ENCODE data around the gene NPR1.
"Not testable (repeated sequence)": the region's sequence is repeated elsewhere in the genome, so short reads cannot be mapped to it uniquely, and the experiment has no call there.

The NPR1 gene

GRCh38 chr1:153638261-153638660 lies 40.2 kb upstream of the NPR1 start:
- no peak for TF ChIP-seq CTCF (IDR thresholded peaks at IDR 0.05; ENCODE audit: insufficient read depth, low read length, poor library complexity, severe bottlenecking)
- TF ChIP-seq EZH2phosphoT487 (conservative IDR thresholded peaks at IDR 0.05; ENCODE audit: low read length), result no peak
- Histone ChIP-seq H3K9me2 (replicated peaks; ENCODE audit: insufficient read depth, low read length) (no peaks in the 10 kb centered on the region), H2AFZ (ENCODE audit: low read depth, low read length, severe bottlenecking) (no peak overlapping the region), H3K9me3 (ENCODE audit: insufficient read depth, low read length) (no peaks in the 10 kb centered on the region), H3K27me3 (ENCODE audit: low read length) (no peaks in the 10 kb centered on the region), H3K4me2 (ENCODE audit: low read depth, low read length, poor library complexity, severe bottlenecking) (no peak overlapping the region), H3K9ac (ENCODE audit: low read length) (no peak overlapping the region), H4K20me1 (ENCODE audit: low read depth, low read length) (no peaks in the 10 kb centered on the region), H3K36me3 (ENCODE audit: low read length) (peaks cover 49% of the 10 kb centered on the region), H3K27ac (ENCODE audit: low read depth, low read length) (no peak overlapping the region), H3F3A (ENCODE audit: insufficient read depth) (peaks cover 17% of the 10 kb centered on the region; the same call in 1 of the 2 replicates), H3K79me2 (ENCODE audit: insufficient read depth, low read length) (peaks cover 29% of the 10 kb centered on the region), H3K4me3 (ENCODE audit: insufficient read depth, low read length, poor library complexity, severe bottlenecking) (no peak overlapping the region)

- peaks cover 27% of the 10 kb centered on the region for H3K79me2 ChIP-seq (ENCODE audit: insufficient read depth, low read length)
- no peak overlapping the region for H3K4me2 ChIP-seq (ENCODE audit: low read depth, low read length, poor library complexity, severe bottlenecking)
- no peak overlapping the region for H2AFZ ChIP-seq (ENCODE audit: low read depth, low read length, severe bottlenecking)
- H3F3A ChIP-seq (ENCODE audit: insufficient read depth), result peaks cover 24% of the 10 kb centered on the region; the same call in 1 of the 2 replicates
- no peak for TF ChIP-seq CTCF (IDR thresholded peaks at IDR 0.05; ENCODE audit: insufficient read depth, low read length, poor library complexity, severe bottlenecking)
- no peak for TF ChIP-seq EZH2phosphoT487 (conservative IDR thresholded peaks at IDR 0.05; ENCODE audit: low read length)
- no peaks in the 10 kb centered on the region for H3K9me2 ChIP-seq (replicated peaks; ENCODE audit: insufficient read depth, low read length)
- H3K27me3 ChIP-seq (ENCODE audit: low read length), result no peaks in the 10 kb centered on the region
- no peak overlapping the region for H3K4me3 ChIP-seq (ENCODE audit: insufficient read depth, low read length, poor library complexity, severe bottlenecking)
- H3K27ac ChIP-seq (ENCODE audit: low read depth, low read length), result no peak overlapping the region
- H3K36me3 ChIP-seq (ENCODE audit: low read length), result peaks cover 60% of the 10 kb centered on the region
- no peaks in the 10 kb centered on the region for H4K20me1 ChIP-seq (ENCODE audit: low read depth, low read length)
- H3K9ac ChIP-seq (ENCODE audit: low read length), result no peak overlapping the region
- no peaks in the 10 kb centered on the region for H3K9me3 ChIP-seq (ENCODE audit: insufficient read depth, low read length)
Observed at GRCh38 chr1:153639280-153639679, 39.2 kb upstream of the NPR1 start.

- not testable (repeated sequence) for H3K9ac ChIP-seq (ENCODE audit: low read length); H3K9me3 ChIP-seq (ENCODE audit: insufficient read depth, low read length); H3K27ac ChIP-seq (ENCODE audit: low read depth, low read length); H3K4me3 ChIP-seq (ENCODE audit: insufficient read depth, low read length, poor library complexity, severe bottlenecking); H3K9me2 ChIP-seq (replicated peaks; ENCODE audit: insufficient read depth, low read length); H2AFZ ChIP-seq (ENCODE audit: low read depth, low read length, severe bottlenecking); H4K20me1 ChIP-seq (ENCODE audit: low read depth, low read length); H3K27me3 ChIP-seq (ENCODE audit: low read length); H3K4me2 ChIP-seq (ENCODE audit: low read depth, low read length, poor library complexity, severe bottlenecking)
- H3K79me2 ChIP-seq (ENCODE audit: insufficient read depth, low read length), result peaks cover 18% of the 10 kb centered on the region
- H3F3A ChIP-seq (ENCODE audit: insufficient read depth), result peaks cover 26% of the 10 kb centered on the region; the same call in 1 of the 2 replicates
- H3K36me3 ChIP-seq (ENCODE audit: low read length), result peaks cover 68% of the 10 kb centered on the region
Observed at GRCh38 chr1:153640213-153640612, 38.3 kb upstream of the NPR1 start.

- no peaks in the 10 kb centered on the region for H3K9me3 ChIP-seq (ENCODE audit: insufficient read depth, low read length)
- H2AFZ ChIP-seq (ENCODE audit: low read depth, low read length, severe bottlenecking), result no peak overlapping the region
- H3K4me2 ChIP-seq (ENCODE audit: low read depth, low read length, poor library complexity, severe bottlenecking), result no peak overlapping the region
- H3K79me2 ChIP-seq (ENCODE audit: insufficient read depth, low read length), result peaks cover 12% of the 10 kb centered on the region
- no peaks in the 10 kb centered on the region for H3K27me3 ChIP-seq (ENCODE audit: low read length)
- H3K4me3 ChIP-seq (ENCODE audit: insufficient read depth, low read length, poor library complexity, severe bottlenecking), result no peak overlapping the region
- no peaks in the 10 kb centered on the region for H3K9me2 ChIP-seq (replicated peaks; ENCODE audit: insufficient read depth, low read length)
- H4K20me1 ChIP-seq (ENCODE audit: low read depth, low read length), result no peaks in the 10 kb centered on the region
- H3K27ac ChIP-seq (ENCODE audit: low read depth, low read length), result no peak overlapping the region
- H3K9ac ChIP-seq (ENCODE audit: low read length), result no peak overlapping the region
- H3K36me3 ChIP-seq (ENCODE audit: low read length), result peaks cover 68% of the 10 kb centered on the region
- TF ChIP-seq CTCF (IDR thresholded peaks at IDR 0.05; ENCODE audit: insufficient read depth, low read length, poor library complexity, severe bottlenecking) (no peak), EZH2phosphoT487 (conservative IDR thresholded peaks at IDR 0.05; ENCODE audit: low read length) (no peak)
- H3F3A ChIP-seq (ENCODE audit: insufficient read depth), result peaks cover 28% of the 10 kb centered on the region; the same call in 1 of the 2 replicates
Observed at GRCh38 chr1:153640861-153641260, 37.6 kb upstream of the NPR1 start.
